ENCODE measurements around the gene CHRNE.

CHRNE gene

DNA sequence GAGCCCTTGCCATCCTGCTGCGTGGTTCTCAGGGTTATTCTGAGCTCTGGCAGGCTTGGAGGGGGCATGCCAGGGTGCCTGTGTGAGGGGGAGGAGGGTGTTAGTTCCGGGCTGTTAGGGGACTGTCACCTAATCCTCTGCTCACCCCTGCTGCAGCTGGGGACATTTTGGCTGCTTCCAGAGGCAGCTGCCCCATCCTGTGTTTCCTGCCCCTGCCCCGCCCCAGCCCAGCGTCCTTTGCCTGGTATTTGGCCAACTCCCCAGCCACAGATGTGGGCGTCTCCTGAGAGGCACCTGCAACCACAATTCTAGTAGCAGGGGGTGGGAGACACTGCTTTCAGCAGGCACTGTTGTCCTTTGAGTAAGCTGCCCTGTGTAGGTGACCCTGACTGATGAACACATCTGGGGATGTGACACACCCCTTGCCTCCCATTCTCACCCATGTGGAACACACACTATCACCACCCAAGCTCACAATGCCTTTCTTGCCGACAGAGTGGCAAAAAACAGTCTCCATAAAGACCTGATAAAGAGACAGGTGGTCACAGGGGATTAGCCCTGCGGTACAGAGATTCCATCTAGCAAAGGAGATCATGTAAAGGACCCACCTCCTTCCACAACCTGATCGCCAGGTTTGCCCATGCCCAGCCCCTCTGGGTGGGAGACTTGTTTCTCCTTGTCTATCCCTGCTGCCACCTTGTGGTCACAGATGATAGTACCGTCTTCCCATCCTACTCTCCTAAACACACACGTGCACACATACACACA is at the start of gene CHRNE:
Gene CHRNE (minus strand): TSS at position 48 of the 768 bp plus-strand sequence. CDS start 35 bp downstream, at position 13.
- peak; percentile 62 to 74 for DNase-seq (ENCODE audit: low read depth in 2 of 2)

DNA sequence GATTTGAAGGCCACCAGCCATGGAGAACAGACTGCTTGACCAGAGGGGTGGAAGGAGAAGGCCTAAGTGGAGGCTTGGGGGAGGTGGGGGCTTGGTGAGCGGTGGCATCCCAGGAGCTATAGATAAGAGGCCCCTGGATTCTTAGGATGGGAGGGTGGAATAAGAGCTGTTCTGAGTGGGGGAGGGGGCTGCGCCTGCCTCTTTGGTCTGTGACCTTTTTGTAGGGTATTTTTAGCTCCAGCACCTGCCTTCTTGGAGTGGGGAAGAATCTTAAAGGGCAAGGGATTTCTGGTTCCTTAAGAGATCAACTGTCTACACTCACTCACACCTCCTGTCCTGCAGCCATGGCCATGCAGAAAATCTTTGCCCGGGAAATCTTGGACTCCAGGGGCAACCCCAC is 48.6 kb upstream of the CHRNE start:
- no peak for DNase-seq (ENCODE audit: low read depth in 2 of 2)

DNA sequence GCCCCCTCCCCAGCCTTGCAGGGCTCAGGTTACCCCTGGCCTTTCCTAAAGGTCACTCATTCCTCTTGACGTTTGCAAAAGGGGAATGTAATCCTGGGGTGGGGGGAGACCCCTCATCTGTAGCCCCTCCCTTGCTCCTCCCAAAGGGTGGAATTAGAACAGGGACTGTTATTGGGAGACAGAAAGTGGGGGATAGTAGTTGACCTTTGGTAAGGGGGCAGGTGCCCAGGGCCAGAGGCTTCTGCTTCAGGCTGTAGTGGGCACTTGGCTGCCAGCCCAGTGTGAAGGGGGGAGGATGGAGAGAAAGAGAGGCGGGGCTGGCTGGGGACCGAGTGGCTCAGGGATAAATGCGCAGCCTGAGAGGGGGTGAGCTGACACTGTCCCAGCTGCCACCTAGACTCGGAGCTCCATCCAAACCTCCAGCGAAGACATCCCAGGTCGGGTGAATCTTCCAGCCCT is 47.9 kb upstream of the CHRNE start, which contains the start of gene ENO3:
Gene ENO3 (plus strand): TSS at position 374 of the 459 bp plus-strand sequence. CDS start 711 bp downstream, outside the sequence.
- no peak for DNase-seq (ENCODE audit: low read depth in 2 of 2)

GRCh38 chr17:4950075-4950745 is 47.3 kb upstream of the CHRNE start:
- DNase-seq (ENCODE audit: low read depth in 2 of 2), result no peak

GRCh38 chr17:4949321-4950074 is 46.6 kb upstream of the CHRNE start:
- DNase-seq (ENCODE audit: low read depth in 2 of 2), result peak; percentile 67 to 74

GRCh38 chr17:4948931-4949320 is 46.0 kb upstream of the CHRNE start:
- DNase-seq (ENCODE audit: low read depth in 2 of 2), result peak; percentile 53 to 63

- DNase-seq (ENCODE audit: low read depth in 2 of 2), result peak; percentile 84 to 91
These were observed 45.5 kb upstream of the CHRNE start, which contains the start of gene PFN1 for GRCh38 chr17:4948166-4948930. Gene PFN1 (minus strand): TSS chr17:4948530. CDS start chr17:4948394, 136 bp downstream.

GRCh38 chr17:4947411-4948165 is 44.7 kb upstream of the CHRNE start:
- peak in 1 of 2 donors; percentile 46 for DNase-seq (ENCODE audit: low read depth in 2 of 2)

DNA sequence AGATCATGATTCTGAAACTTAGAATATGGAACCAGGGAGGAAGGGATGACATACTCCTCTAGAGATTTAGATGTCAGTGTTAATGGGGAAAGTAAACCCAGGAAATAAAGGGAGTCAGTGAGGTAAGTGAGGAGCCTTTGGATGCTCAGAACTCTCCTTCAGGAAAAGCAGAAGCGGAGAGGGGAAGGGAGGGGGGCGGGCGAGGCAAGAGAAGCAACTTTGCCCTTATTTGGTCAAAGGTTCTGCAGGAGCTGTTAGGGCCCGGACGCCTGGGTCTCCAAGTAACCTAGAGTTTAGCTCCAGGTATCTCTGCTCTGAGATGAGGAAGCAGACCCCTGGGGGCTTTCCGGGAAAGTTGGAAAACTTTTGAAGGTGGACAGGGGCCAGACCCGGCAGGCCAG is 44.1 kb upstream of the CHRNE start:
- no peak for DNase-seq (ENCODE audit: low read depth in 2 of 2)

GRCh38 chr17:4946312-4946976 is 43.5 kb upstream of the CHRNE start:
- DNase-seq (ENCODE audit: low read depth in 2 of 2), result no peak

GRCh38 chr17:4945944-4946280 is 43.0 kb upstream of the CHRNE start:
- no peak for DNase-seq (ENCODE audit: low read depth in 2 of 2)

GRCh38 chr17:4945176-4945943 is 42.5 kb upstream of the CHRNE start:
- peak; percentile 79 to 80 for DNase-seq (ENCODE audit: low read depth in 2 of 2)

GRCh38 chr17:4944554-4945175 is 41.8 kb upstream of the CHRNE start:
- peak in 1 of 2 donors; percentile 34 for DNase-seq (ENCODE audit: low read depth in 2 of 2)

DNA sequence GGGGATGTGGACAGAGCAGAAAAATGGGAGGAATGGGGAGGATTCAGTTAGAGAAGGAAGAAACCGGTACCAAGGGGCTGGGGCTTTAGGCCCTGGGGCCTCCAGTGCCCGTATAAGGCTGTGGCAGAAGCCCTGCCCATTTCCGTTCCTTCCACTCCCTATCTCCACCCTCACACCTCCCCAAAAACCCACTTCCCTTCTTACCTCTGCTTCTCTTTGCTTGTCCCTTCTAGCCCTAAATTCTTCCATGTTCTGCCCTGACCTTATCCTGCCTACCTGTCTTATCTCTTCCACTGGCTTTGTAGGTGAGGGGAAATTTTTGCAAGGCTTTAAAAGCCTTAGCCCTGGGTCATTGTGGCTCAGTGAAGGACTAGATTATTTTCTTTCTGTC is 41.3 kb upstream of the CHRNE start:
- DNase-seq (ENCODE audit: low read depth in 2 of 2), result no peak

DNA sequence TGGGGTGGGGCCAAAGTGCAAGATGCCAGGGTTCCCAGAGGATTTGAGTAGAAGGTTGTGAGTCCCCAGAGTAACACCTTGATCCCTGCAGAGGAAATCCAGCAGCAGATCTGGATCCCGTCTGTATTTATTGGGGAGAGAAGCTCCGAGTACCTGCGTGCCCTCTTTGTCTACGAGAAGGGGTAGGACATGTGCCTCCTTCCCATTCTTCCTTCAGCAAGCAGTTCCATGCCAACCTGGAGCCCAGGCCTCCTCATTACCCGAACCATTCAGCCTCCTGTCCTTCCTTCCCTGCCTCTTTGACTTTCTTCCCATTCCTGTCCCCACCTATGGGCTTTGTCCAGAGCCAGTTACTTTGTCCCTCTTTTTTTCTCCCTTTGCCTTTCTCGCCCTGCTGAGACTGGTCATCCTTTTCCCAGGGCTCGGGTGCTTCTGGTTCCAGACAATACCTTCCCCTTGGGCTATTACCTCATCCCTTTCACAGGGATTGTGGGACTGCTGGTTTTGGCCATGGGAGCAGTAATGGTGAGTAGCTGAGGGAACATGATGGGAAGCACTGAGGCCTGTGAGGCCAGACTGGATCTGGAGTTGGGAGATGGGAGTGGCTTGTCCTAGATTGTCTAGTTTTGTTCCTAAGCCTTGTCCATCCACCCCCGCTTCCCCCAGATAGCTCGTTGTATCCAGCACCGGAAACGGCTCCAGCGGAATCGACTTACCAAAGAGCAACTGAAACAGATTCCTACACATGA is 40.0 kb upstream of the CHRNE start:
- no peak for DNase-seq (ENCODE audit: low read depth in 2 of 2)

GRCh38 chr17:4941319-4941610 is 38.4 kb upstream of the CHRNE start:
- no peak for DNase-seq (ENCODE audit: low read depth in 2 of 2)

DNA sequence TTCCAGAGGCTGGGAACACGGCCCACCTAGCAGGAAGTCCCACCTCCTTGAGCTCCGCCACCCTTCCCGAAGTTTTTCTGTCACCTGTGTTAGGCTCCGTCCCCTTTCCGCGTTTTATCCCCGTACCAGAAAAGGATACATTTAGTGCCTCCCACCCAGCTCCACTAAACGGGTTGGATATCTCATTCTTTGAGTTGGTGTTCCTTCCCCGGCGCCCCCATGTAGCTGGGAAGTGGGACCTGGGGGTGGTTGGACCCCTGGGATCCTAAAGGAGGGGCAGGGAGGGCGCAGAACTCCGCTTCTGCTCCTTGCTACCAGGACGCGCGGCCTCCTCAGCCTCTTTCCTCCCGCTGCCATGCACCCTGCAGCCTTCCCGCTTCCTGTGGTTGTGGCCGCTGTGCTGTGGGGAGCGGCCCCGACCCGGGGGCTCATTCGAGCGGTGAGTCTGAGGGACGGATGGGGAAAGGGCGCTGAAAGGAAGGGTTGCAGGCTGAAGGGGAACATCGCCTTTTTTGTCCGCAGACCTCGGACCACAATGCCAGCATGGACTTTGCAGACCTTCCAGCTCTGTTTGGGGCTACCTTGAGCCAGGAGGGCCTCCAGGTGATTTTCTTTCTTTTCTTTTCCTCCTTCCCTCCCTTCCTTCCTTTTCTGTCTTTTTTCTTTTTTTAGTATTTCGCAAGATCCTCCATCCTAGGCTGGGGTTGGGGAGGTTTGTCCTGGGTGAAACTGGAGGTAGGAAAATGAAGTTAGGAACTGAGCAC is 37.8 kb upstream of the CHRNE start:
- no peak for DNase-seq (ENCODE audit: low read depth in 2 of 2)

Measured in activated CD4-positive, alpha-beta T cell treated with anti-CD3 and anti-CD28 coated beads for 24 hours (primary cell).